ENCODE data around the gene CCDC51.

GRCh38 chr3:48405971-48406370 is 33.9 kb downstream of the CCDC51 start:
- TF ChIP-seq POLR2AphosphoS5 (IDR thresholded peaks at IDR 0.05; ENCODE audit: low read depth, low read length) (no peak), CEBPB (IDR thresholded peaks at IDR 0.05; ENCODE audit: low read depth) (no peak), MAX (IDR thresholded peaks at IDR 0.05) (no peak), CTCF (IDR thresholded peaks at IDR 0.05 in 2 of 3, conservative IDR thresholded peaks at IDR 0.05 in 1 of 3; ENCODE audit: borderline replicate concordance in 1 of 3, insufficient read depth in 1 of 3, low read depth in 2 of 3, low read length in 2 of 3) (no peak), POLR2A (IDR thresholded peaks at IDR 0.05; ENCODE audit: borderline replicate concordance, extremely low read depth, insufficient read depth, insufficient read length) (no peak), REST (IDR thresholded peaks at IDR 0.05; ENCODE audit: low read depth) (no peak), RAD21 (IDR thresholded peaks at IDR 0.05; ENCODE audit: low read depth) (no peak), ATF3 (IDR thresholded peaks at IDR 0.05) (no peak), SIN3A (IDR thresholded peaks at IDR 0.05; ENCODE audit: low read depth) (no peak), EZH2phosphoT487 (IDR thresholded peaks at IDR 0.05; ENCODE audit: borderline replicate concordance) (no peak), SP1 (IDR thresholded peaks at IDR 0.05; ENCODE audit: low read depth) (no peak), ELF1 (IDR thresholded peaks at IDR 0.05; ENCODE audit: borderline replicate concordance, low read depth) (no peak), EZH2 (IDR thresholded peaks at IDR 0.05) (no peak)
